GM12873 (cell line): ENCODE measurements around the gene BTN2A1.

ENCODE experiments used
- CTCF ChIP-seq: IDR thresholded peaks from 2 replicates; pipeline ENCODE4 v1.5.1; 2012; ENCODE audit warnings: low read depth, mild to moderate bottlenecking, moderate library complexity, low read length, control low read depth; ENCODE audit not compliant: insufficient read depth; ENCODE audit errors: missing control alignments

BTN2A1 gene

GRCh38 chr6:26415791-26416190 is 42.0 kb upstream of the BTN2A1 start:
- TF ChIP-seq CTCF, result no peak

- no peak for TF ChIP-seq CTCF
These were observed 41.5 kb upstream of the BTN2A1 start for GRCh38 chr6:26416288-26416687.

GRCh38 chr6:26420688-26421171 is 37.0 kb upstream of the BTN2A1 start:
- TF ChIP-seq CTCF, result peak; percentile 70

- no peak for TF ChIP-seq CTCF
These were observed 36.3 kb upstream of the BTN2A1 start for GRCh38 chr6:26421259-26422144.

- TF ChIP-seq CTCF, result no peak
These were observed 35.4 kb upstream of the BTN2A1 start for GRCh38 chr6:26422329-26422728.

GRCh38 chr6:26426691-26427450 is 30.9 kb upstream of the BTN2A1 start:
- no peak for TF ChIP-seq CTCF

GRCh38 chr6:26427451-26427809 is 30.3 kb upstream of the BTN2A1 start:
- TF ChIP-seq CTCF, result no peak
